SJSA1 (cell line): ENCODE measurements around the gene ANKRD6. TPM values are rescaled to one million over a fixed set of nuclear protein-coding genes. Genes with fewer than 3 reads are reported as not detected.

ENCODE experiments used
- DNase-seq, 2 experiments: peaks; one replicate each; pipeline ENCODE4 v3.0.0-alpha.2; 2015 to 2020; ENCODE audit warnings: low spot score in 2 of 2, low read depth in 1 of 2
- H3K27ac ChIP-seq: fragments of 250-450 bp; sonication (Bioruptor Pico); 2 replicates; pipeline ENCODE4 v1.5.1; 2020; ENCODE audit warnings: mild to moderate bottlenecking, moderate library complexity
- H3K27me3 ChIP-seq: fragments of 250-450 bp; sonication (Bioruptor Pico); replicated peaks from 2 replicates; pipeline ENCODE4 v1.5.1; 2020; ENCODE audit warnings: mild to moderate bottlenecking, moderate library complexity
- H3K36me3 ChIP-seq: fragments of 250-450 bp; sonication (Bioruptor Pico); 2 replicates; pipeline ENCODE4 v1.5.1; 2020; ENCODE audit warnings: mild to moderate bottlenecking
- H3K4me1 ChIP-seq: fragments of 250-450 bp; sonication (Bioruptor Pico); replicated peaks from 2 replicates; pipeline ENCODE4 v1.6.1; 2021; ENCODE audit warnings: mild to moderate bottlenecking
- H3K4me3 ChIP-seq: fragments of 250-450 bp; sonication (Bioruptor Pico); 2 replicates; pipeline ENCODE4 v1.5.1; 2020; ENCODE audit warnings: mild to moderate bottlenecking
- H3K9me3 ChIP-seq: fragments of 250-450 bp; sonication (Bioruptor Pico); replicated peaks from 2 replicates; pipeline ENCODE4 v1.5.1; 2020; ENCODE audit warnings: mild to moderate bottlenecking
- total RNA-seq: library from RNA; depleted of rRNA; stranded (reverse); fragments of >200 nt; shearing (Covaris generic); gene quantifications from 2 replicates; pipeline ENCODE4 v1.2.3, GENCODE V29; 2014

ANKRD6 gene
- total RNA-seq, 1 experiment from 2014 or later: 1.1 TPM

DNA sequence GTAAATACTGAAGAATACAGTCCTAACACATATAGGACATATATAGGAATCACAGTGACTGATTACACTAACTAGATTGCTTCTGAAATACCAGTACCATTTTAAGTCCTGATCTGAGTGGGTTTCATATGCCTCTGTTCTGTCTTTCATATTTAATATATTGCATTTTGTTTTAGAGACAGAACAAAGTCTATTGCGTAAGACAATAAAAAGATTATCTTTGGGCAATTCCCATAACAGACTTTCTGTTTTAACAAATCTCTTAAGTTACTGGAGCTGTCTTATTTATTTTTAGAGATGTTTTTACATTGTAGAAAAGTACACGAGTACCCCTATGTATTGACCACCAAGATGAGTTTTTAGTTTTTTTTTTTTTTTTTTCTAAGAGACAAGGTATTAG is 29.6 kb downstream of the ANKRD6 start:
- Histone ChIP-seq H3K36me3 (no peaks in the 10 kb centered on the region), H3K9me3 (no peaks in the 10 kb centered on the region), H3K4me3 (no peak overlapping the region), H3K4me1 (no peaks in the 10 kb centered on the region), H3K27ac (no peak overlapping the region), H3K27me3 (peaks cover 6% of the 10 kb centered on the region; the same call in 1 of the 2 replicates)
- no peak for DNase-seq

DNA sequence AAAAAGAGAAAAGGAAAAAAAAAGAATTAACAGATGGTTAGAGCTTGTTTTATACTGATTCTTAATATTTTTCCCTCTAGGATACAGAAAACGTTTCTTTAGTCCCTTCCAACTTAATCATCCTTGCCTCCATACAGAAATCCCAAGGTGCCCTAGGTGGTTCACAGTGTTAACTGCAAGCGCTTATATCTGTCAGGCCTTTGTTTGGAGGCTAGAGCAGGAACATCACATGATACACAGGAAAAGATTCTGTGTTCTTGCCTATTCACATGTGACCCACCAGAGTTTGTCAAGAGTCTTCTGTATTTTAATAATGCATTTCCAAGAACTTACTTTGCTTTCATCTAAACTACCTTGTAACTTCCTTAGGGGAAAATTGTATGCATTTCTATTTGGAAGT is 31.3 kb downstream of the ANKRD6 start:
- Histone ChIP-seq H3K4me1 (no peaks in the 10 kb centered on the region), H3K36me3 (no peaks in the 10 kb centered on the region), H3K27ac (no peak overlapping the region), H3K9me3 (no peaks in the 10 kb centered on the region), H3K27me3 (peaks cover 6% of the 10 kb centered on the region; the same call in 1 of the 2 replicates), H3K4me3 (no peak overlapping the region)
- no peak for DNase-seq

DNA sequence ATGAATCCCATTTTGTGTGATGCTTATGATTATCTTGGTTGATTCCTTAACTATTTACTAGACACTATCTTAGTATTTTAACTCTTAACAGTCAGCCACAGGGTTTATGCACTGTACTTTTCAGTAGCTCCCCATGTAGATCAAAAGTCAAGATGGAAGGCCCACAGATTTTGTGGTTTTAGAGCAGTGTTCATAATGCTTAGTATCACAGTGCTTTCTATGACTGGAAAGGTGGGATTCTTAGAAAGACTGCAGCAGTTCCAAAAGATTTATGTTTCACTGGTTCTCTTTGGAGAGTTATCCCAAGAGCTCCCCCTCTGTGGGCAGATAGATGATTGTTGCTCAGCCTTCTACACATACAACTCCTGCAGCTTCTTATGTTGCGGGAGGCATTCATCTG is 34.5 kb downstream of the ANKRD6 start:
- H3K27me3 ChIP-seq: 0 out of 2 replicates have a peak, but pooled peaks cover 6% of the 10 kb centered on the region
- no peak overlapping the region for H3K4me3 ChIP-seq
- H3K4me1 ChIP-seq: no peaks in the 10 kb centered on the region
- H3K27ac ChIP-seq: no peak overlapping the region
- H3K9me3 ChIP-seq: no peaks in the 10 kb centered on the region
- no peaks in the 10 kb centered on the region for H3K36me3 ChIP-seq
- no peak for DNase-seq

DNA sequence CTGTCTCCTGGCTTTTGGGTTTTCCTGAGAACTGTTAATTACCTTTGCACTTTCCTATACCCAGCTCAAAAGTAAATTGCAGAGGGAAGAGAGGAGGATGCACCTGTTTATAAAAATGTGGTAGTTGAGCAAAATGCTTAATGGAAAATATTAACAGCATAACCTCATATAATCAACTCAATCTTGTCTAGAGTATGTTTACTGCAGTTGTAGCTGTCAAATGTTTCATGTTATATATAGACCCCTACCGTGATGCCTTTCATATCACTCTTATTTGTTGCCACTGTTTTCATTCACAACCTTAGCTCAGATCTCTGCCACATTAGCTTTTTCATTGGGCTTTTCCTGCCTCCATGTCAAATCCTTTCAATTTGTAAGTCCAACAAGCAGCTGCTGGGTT is 36.0 kb downstream of the ANKRD6 start:
- Histone ChIP-seq H3K4me1 (no peaks in the 10 kb centered on the region), H3K9me3 (no peaks in the 10 kb centered on the region), H3K27me3 (0 out of 2 replicates have a peak, but pooled peaks cover 6% of the 10 kb centered on the region)

DNA sequence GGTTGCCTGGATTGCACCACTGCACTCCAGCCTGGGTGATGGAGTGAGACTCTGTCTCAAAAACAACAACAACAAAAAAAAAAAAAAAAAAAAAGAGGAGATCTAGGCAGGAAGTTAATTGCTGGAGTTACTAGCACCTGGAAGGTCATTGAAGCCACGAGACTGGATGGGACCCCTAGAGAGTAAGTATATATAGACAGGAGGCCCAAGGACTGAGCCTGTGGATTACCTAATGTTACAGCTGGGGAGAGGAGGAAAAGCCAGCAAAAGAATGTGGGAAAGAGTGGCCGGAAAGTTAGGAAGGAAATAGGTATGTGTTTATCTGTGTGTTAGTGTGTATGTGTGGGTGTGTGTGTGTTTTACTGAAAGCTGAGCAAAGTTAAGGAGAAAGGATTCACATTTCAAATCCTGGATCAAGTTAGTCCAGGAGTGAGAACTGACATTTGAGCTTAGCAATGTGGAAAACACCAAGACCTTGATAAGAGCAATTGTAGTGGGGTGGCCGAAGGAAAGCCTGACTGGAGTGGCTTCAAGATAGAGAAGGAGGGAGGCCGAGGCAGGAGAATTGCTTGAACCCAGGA is 38.4 kb downstream of the ANKRD6 start:
- Histone ChIP-seq H3K36me3 (no peaks in the 10 kb centered on the region), H3K27ac (no peak overlapping the region), H3K4me1 (no peaks in the 10 kb centered on the region), H3K27me3 (0 out of 2 replicates have a peak, but pooled peaks cover under 1% of the 10 kb centered on the region), H3K4me3 (no peak overlapping the region), H3K9me3 (no peaks in the 10 kb centered on the region)
- no peak for DNase-seq

More for the DNA sequence above, 36.0 kb downstream of the ANKRD6 start:
- DNase-seq: no peak
- H3K27ac ChIP-seq: no peak overlapping the region
- no peak overlapping the region for H3K4me3 ChIP-seq
- no peaks in the 10 kb centered on the region for H3K36me3 ChIP-seq

DNA sequence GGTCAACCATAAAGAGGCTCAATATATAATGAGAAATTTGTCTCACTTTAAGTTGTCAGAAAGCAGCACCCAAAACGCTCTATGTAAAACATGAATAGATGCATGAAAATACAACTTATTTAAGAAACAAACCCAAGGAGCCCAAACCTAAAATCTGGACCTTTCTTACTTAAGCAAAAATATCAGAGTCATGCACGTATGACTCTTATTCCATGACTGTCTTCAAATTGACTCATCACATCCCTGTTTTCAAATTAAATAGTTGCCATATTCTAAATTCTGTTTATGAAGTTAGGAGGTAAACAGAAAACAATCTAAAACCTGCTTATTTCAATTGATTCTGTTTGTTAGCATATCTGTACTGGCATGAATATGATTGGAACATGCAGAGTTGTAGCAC is 42.1 kb downstream of the ANKRD6 start:
- Histone ChIP-seq H3K4me3 (no peak overlapping the region), H3K27ac (no peak overlapping the region), H3K36me3 (no peaks in the 10 kb centered on the region), H3K27me3 (no peaks in the 10 kb centered on the region), H3K9me3 (no peaks in the 10 kb centered on the region), H3K4me1 (no peaks in the 10 kb centered on the region)
- DNase-seq: no peak

DNA sequence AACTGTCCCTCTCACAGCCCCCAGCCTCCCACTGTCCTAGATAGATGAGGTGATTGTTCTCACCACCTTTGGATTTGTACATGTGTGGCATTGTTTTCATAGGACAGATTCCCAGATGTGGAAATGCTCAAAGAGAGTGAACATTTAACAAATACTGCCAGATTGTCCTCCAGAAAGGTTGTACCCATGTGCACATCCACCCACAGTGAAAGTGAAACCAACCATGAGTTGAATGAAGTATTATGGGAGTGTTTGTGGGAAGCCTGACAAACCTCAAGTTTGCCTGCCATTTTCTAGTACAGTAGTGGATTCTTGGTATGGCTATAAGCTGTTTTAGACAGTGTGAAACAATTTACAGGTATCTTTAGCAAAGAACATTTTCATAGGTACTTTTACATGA is 42.7 kb downstream of the ANKRD6 start:
- H3K27me3 ChIP-seq: no peaks in the 10 kb centered on the region
- no peaks in the 10 kb centered on the region for H3K9me3 ChIP-seq
- DNase-seq: no peak
- H3K4me1 ChIP-seq: no peaks in the 10 kb centered on the region
- H3K36me3 ChIP-seq: no peaks in the 10 kb centered on the region
- H3K27ac ChIP-seq: no peak overlapping the region
- no peak overlapping the region for H3K4me3 ChIP-seq

DNA sequence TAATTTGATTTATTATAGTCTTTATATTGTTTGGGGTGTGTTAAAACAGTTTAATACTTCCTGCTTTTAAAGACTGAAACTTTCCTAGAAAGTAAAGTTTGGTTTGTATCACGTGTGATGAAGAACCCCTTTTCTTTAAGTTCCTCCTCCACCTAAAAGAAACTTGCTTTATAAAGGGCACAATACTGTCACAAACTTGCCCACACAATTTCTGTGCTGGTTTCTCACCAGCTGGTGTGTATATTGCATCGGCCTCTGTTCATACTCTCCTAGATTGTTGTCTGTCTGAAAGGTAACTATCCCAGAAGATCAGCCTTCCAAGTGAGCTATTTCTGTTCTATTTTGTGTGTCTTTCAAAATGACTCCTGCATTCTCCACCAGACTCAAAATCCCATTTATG is 46.9 kb downstream of the ANKRD6 start:
- Histone ChIP-seq H3K9me3 (no peaks in the 10 kb centered on the region), H3K27ac (no peak overlapping the region), H3K4me1 (no peaks in the 10 kb centered on the region), H3K36me3 (no peaks in the 10 kb centered on the region), H3K4me3 (no peak overlapping the region), H3K27me3 (no peaks in the 10 kb centered on the region)
- DNase-seq: no peak

DNA sequence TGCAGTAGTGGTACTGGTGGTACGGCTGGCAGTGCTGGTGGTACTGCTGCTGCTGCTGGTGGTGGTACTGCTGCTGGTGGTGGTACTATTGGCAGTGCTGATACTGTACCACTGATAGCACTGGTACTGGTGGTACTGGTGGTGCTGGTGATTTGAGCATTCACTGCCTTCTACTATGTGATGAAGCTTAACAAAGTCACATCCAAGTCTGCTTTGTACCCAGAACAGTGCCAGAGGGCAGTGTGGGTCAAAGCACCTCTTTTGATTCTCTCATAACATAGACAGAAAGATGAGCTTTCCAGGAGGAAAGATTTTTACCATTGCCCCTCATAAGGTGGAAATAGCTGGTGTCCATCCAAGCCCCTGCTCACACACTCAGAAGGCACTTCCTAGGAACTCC is 48.7 kb downstream of the ANKRD6 start:
- Histone ChIP-seq H3K27me3 (no peaks in the 10 kb centered on the region), H3K9me3 (no peaks in the 10 kb centered on the region), H3K4me3 (no peak overlapping the region), H3K4me1 (no peaks in the 10 kb centered on the region), H3K36me3 (no peaks in the 10 kb centered on the region), H3K27ac (no peak overlapping the region)
- DNase-seq: no peak

DNA sequence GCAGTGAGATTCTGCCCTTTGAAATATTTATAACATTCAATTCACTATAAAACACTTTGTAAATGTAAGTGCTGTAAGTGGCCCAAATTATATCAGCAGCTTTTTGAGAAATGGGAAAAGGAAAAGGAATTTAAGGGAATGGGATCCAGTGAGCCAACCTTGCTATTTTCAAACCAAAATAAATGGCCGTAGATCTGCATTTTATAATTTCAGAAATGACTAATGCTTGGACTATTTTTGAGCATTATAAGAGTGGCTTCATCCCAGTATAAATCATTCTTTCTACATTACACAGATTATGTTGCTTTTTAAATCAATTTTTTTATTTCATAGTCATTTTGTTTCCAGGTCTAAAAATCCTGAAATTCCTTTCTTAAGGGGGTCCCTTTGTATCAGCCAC is 49.2 kb downstream of the ANKRD6 start:
- Histone ChIP-seq H3K9me3 (no peaks in the 10 kb centered on the region), H3K27me3 (no peaks in the 10 kb centered on the region), H3K36me3 (no peaks in the 10 kb centered on the region), H3K4me3 (no peak overlapping the region), H3K4me1 (no peaks in the 10 kb centered on the region), H3K27ac (no peak overlapping the region)
- no peak for DNase-seq

DNA sequence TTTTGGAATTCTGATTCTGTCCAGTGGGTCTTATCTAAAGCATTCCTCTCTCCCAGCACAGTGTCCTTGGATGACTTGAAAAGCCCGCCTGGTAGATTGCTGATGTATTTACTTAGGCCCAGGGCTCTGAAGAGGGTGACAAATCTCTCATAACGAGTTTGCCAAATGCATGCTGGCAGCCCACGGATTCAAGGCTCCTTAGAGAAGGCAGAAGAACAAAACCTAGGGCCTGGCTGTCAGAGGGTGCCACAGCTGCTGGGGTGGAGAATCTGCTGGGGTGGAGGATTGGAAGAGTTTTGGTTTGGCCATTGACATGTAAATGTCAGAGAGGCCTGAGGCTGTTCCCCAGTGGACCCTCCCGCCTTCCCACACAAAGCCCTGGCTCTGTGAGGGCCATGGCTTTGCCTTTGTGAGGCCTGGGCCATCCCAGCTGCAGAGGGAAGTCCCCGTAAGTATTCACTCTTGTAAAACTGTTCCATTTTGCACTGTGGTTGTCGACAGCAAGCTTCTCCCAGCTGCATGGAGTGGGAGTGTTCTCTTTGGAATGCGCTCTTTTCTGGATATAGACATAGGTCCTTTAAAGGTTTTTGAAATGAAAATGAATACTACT is 50.3 kb downstream of the ANKRD6 start:
- DNase-seq: no peak
- Histone ChIP-seq H3K9me3 (no peaks in the 10 kb centered on the region), H3K4me1 (no peaks in the 10 kb centered on the region), H3K27me3 (no peaks in the 10 kb centered on the region; the same call in 1 of the 2 replicates), H3K27ac (no peak overlapping the region), H3K4me3 (no peak overlapping the region), H3K36me3 (no peaks in the 10 kb centered on the region)

DNA sequence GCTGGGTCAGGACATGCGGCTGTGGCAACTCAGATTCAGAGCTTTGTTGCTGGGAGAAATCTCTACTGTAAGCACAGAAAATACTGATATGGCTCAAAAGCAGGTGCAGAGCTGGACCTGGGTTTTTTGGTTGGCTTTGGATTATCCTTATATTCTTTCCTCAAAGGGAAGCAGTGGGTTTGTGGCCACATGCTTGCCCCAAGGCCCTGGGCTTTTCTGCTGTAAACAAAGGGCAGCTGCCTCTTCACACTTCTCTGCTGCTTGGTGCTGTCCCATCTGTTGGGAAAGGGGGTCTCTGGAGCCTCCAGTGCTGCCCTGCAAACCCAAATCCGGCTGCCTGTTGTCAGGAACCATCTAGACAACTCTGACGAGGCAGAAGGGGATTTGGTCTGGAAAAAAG is 52.4 kb downstream of the ANKRD6 start:
- H3K36me3 ChIP-seq: no peaks in the 10 kb centered on the region
- no peak overlapping the region for H3K27ac ChIP-seq
- H3K4me3 ChIP-seq: no peak overlapping the region
- DNase-seq: no peak
- H3K9me3 ChIP-seq: no peaks in the 10 kb centered on the region
- H3K27me3 ChIP-seq: no peaks in the 10 kb centered on the region; the same call in 1 of the 2 replicates
- no peaks in the 10 kb centered on the region for H3K4me1 ChIP-seq

DNA sequence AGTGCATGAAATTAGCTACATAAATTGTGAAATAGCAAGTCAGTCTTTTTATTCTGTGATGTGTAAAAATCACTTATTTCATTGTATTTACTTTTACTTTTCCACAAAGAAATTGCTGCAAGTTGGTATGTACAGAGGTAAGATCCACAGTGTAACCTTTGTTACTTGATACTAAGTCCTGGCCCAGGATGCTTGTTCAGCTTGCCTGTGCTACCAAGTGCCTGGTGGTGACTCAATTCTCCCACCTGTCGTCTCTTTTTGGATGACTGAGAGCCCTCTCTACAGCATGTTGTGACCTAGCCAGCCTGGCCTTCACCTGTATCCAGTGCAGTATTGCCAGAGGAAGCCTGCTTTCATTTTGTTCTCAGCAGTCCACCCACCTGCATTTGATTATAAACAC is 54.9 kb downstream of the ANKRD6 start:
- Histone ChIP-seq H3K9me3 (no peaks in the 10 kb centered on the region), H3K36me3 (no peaks in the 10 kb centered on the region), H3K27ac (no peak overlapping the region), H3K4me3 (no peak overlapping the region), H3K27me3 (no peaks in the 10 kb centered on the region; the same call in 1 of the 2 replicates), H3K4me1 (no peaks in the 10 kb centered on the region)
- DNase-seq: no peak

DNA sequence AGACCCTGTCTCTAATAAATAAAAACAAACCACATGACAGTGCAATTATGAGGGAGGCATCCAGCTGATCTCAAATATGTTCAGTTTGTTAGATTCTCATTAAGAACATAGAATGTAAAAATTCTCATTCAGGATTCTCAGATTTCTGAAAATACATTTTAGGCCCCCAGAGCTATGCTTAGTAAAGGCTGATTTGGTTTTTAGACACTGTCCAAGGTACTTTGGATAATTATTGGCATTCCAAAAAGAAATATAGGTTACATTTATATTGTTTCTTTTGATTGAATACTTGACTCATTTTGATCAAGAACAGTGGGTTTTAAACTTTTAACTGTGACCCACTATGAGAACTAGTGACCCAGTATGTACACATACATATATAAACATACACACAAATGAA is 55.5 kb downstream of the ANKRD6 start:
- Histone ChIP-seq H3K36me3 (no peaks in the 10 kb centered on the region), H3K4me3 (no peak overlapping the region), H3K4me1 (no peaks in the 10 kb centered on the region), H3K27me3 (no peaks in the 10 kb centered on the region; the same call in 1 of the 2 replicates), H3K27ac (no peak overlapping the region), H3K9me3 (no peaks in the 10 kb centered on the region)
- no peak for DNase-seq

DNA sequence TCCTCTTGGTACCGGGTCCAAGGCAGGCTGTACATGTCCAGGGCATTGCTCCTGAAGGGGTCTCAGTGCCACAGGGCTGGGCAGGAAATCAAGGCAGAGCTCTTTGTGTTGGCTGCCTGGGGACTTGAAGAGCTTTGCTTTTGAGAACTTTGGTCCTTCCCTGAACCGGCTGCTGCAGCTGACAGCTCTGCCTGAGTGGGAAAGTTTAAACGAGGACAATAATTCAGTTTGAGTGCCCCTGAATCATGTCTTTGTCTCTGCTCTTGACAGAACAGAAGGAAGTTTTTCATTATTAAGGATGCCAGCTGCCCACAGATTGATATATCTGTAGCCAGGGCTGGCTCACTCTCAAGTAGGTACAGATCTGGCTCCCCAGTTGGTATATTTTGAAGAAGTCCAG is 56.1 kb downstream of the ANKRD6 start:
- no peaks in the 10 kb centered on the region for H3K9me3 ChIP-seq
- no peak for DNase-seq
- H3K27me3 ChIP-seq: no peaks in the 10 kb centered on the region; the same call in 1 of the 2 replicates
- H3K27ac ChIP-seq: no peak overlapping the region
- H3K4me1 ChIP-seq: no peaks in the 10 kb centered on the region
- H3K36me3 ChIP-seq: no peaks in the 10 kb centered on the region
- H3K4me3 ChIP-seq: no peak overlapping the region
